Loucy (cell line): Measurements from ENCODE around the gene TSPAN19.

Source experiments
- CTCF ChIP-seq: fragments of 200-600 bp; sonication (generic); conservative IDR thresholded peaks from 2 replicates; pipeline ENCODE4 v1.5.1; 2014; ENCODE audit warnings: mild to moderate bottlenecking, antibody characterized with exemption, low read length
- EZH2phosphoT487 ChIP-seq: fragments of 200-600 bp; IDR thresholded peaks from 2 replicates; pipeline ENCODE4 v1.6.1; 2018; ENCODE audit warnings: antibody characterized with exemption, mild to moderate bottlenecking, moderate library complexity, borderline replicate concordance

GRCh38 chr12:85076688-85077430, 40.8 kb upstream of the TSPAN19 start:
- peak; percentile 72 for TF ChIP-seq CTCF
- no peak for TF ChIP-seq EZH2phosphoT487
